HG03066 (cell line): ENCODE data around the gene ITGA11.

ENCODE experiments used
- ATAC-seq: cut with Tn5 transposase; IDR thresholded peaks from one replicate; pipeline ENCODE4 v1.9.1; 2021; ENCODE audit warnings: low read depth; ENCODE audit not compliant: unreplicated experiment

ITGA11 gene

GRCh38 chr15:68377766-68378165 lies 54.2 kb downstream of the ITGA11 start:
- no peak for ATAC-seq

- ATAC-seq, result no peak
Measured at GRCh38 chr15:68376447-68377060, 55.4 kb downstream of the ITGA11 start.

DNA sequence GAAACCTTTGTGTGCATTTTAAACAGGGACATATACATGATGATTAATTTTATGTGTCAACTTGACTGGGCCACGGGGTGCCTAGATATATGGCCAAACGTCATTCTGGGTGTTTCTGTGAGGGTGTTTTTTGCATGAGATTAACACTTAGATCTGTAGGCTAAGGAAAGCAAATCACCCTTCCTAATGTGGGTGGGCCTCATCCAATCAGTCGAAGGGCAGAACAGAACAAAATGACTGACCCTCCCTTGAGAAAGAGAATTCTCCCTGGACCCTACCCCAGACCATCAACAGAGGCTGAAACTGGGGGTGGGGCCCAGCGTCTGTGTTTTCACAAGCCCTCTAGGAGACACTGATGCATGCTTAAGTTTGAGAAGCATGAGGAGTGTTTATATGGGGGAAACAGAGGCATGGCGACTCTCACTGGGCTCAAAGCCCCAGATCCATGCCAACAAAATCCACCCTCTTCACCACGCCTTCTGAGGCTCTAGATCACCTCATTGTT lies 56.2 kb downstream of the ITGA11 start:
- no peak for ATAC-seq

GRCh38 chr15:68375191-68375631 lies 56.8 kb downstream of the ITGA11 start:
- ATAC-seq, result no peak

- no peak for ATAC-seq
Measured at GRCh38 chr15:68374168-68374745, 57.7 kb downstream of the ITGA11 start.

DNA sequence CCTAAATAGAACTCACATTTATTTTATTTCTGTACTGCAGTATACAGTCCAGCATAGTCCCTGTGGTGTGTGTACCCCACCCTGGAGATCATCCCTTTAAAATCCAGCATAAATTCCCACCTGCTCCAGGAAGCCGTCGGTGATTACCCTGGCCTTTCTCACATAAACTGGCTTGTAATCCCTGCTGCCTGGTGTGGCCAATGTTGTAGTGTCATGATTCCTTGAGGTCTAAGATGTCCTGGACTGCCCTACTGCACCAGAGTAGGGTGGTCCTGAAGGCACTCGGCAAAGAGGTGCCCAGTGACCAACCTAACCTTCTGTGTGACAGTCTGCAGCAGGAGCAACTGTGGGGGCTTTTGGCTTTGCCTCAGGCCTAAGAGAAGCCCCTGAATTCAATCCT lies 58.9 kb downstream of the ITGA11 start:
- no peak for ATAC-seq

DNA sequence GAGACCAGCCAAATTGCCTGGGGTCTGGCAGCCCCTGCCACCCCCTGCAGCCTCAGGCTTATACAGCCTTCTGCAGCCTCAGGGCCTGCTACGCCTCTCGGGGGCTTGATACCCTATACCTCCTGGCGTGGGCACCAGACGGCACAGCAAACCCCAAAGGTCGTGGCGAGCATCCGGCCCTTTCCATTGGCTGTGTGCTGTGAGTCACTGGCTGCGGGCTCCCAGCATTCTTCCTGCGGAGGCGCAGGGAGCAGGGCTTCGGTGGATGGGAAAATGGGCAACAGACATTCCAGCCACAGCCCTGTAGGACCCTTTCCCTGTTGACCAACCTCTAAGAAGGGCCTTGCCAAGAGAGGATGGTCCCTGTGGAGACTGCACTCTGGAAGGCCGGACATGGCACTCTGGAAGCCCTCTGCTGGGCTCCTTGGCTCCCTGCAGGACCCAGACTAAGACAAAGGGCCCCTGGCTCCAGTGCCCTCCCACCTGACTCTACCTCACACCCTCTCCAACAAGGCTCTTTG lies 59.6 kb downstream of the ITGA11 start:
- no peak for ATAC-seq

DNA sequence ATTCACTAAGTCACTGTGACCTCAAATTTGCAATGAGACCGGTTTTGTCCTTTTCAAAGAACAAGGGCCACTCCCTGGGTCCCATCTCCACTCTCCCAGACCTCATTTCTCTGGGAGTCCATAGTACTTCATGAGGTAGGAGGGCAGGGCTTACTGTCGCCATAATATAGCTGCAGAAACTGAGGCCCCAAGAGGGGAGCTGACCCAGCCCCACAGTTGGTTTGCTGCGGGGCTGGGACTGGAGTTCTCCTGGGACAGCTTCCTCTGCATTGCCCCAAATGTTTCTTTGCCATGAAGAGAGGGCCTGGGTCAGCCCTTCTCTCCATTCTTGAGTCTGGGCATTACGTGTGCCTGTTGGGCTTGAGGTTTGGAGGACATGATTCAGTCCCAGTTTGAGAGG lies 60.1 kb downstream of the ITGA11 start:
- ATAC-seq, result no peak

- ATAC-seq, result no peak
Measured at GRCh38 chr15:68371160-68371559, 60.8 kb downstream of the ITGA11 start.

- no peak for ATAC-seq
Measured at GRCh38 chr15:68370768-68371151, 61.2 kb downstream of the ITGA11 start.

GRCh38 chr15:68369931-68370767 lies 61.8 kb downstream of the ITGA11 start:
- no peak for ATAC-seq

- no peak for ATAC-seq
Measured at GRCh38 chr15:68368731-68369435, 63.1 kb downstream of the ITGA11 start.

- no peak for ATAC-seq
Measured at GRCh38 chr15:68367992-68368391, 64.0 kb downstream of the ITGA11 start.

- no peak for ATAC-seq
Measured at GRCh38 chr15:68367226-68367625, 64.7 kb downstream of the ITGA11 start.

- no peak for ATAC-seq
Measured at GRCh38 chr15:68366314-68366713, 65.6 kb downstream of the ITGA11 start.

DNA sequence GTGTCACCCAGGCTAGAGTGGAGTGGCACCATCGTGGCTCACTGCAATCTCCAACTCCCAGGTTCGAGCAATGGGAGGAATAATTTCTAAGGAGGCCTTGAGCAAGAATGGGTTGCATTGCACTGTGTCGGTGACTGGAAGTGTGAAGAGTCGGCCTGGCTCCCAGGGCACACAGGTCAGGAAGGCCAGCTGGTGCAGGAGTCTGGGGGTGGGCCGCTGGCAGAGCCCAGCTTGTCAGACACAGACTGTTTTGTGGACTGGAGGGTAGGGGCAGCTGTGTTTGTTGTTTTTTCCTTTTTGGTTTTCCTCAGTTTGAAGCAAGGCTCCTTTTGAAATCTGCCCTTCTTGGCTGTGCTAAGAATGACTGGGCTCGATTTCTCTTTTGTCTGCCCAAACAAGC lies 66.2 kb downstream of the ITGA11 start:
- ATAC-seq, result no peak

- ATAC-seq, result no peak
Measured at GRCh38 chr15:68365140-68365745, 66.7 kb downstream of the ITGA11 start.

GRCh38 chr15:68364660-68365035 lies 67.3 kb downstream of the ITGA11 start:
- no peak for ATAC-seq

DNA sequence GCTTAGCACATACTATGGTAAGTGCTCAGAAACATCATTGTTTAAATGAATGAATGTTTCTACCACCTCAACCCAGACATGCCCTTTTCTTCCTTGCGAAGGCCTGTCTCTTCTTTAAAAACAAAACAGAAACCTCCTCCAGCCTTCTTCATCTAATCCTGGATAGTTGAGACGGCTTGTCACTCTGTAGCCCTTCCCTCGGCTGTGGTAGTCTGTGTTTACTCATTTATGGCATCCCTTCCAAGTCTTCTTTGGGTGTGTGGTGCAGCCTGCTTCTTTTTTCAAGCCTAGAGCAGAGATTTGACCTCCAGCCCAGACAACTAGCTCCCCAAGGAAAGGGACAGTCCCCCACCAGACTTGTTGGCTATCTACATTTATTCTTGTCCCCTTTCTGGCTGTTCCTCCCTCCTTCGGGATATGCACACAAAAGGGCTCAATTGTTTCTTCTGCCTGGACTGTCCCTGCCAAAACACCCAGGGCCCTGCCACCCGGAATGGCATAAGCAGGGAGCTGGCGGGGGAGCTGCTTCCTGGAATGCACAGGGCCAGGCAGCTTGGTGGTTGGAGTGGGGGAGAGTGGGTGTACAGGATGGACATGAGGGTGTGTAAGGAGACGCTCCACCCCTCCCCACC lies 67.8 kb downstream of the ITGA11 start:
- ATAC-seq, result no peak

- no peak for ATAC-seq
Measured at GRCh38 chr15:68363353-68363752, 68.6 kb downstream of the ITGA11 start.
